ENCODE results near the gene DXO.
A peak's percentile ranks its signal among the peaks of the same experiment; 100 is the strongest.
"Not testable (repeated sequence)": the region's sequence is repeated elsewhere in the genome, so short reads cannot be mapped to it uniquely, and the experiment has no call there.

DXO gene

DNA sequence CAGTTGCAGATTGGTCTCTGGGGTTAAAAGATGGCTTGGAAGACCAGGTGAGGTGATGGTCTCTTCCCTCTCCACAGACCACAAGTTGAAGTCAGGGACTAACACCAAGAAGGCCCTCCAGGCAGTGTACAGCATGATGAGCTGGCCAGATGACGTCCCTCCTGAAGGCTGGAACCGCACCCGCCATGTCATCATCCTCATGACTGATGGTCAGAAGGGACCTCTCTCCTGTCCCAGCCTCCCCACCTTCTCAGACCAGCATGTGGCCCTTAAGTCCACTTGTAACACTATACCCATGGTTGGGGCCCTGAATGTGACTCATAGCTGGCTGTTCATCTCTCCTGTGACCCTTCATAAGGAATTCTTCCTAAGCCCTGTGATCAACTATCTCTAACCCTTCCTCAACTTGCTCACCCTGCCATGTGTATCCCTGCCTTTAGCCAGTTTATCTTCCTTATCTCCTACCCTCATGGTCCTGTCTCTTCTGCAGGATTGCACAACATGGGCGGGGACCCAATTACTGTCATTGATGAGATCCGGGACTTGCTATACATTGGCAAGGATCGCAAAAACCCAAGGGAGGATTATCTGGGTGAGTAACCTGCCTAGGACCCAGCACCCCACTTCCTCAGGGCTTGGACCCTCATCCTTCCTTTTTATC lies 23.1 kb downstream of the DXO start:
- DNase-seq (ENCODE audit: insufficient read length, low spot score), result peak; percentile 46
- no peak for TF ChIP-seq POLR2A (IDR thresholded peaks at IDR 0.05; ENCODE audit: low read depth, low read length)
- FAIRE-seq, result no peak

DNA sequence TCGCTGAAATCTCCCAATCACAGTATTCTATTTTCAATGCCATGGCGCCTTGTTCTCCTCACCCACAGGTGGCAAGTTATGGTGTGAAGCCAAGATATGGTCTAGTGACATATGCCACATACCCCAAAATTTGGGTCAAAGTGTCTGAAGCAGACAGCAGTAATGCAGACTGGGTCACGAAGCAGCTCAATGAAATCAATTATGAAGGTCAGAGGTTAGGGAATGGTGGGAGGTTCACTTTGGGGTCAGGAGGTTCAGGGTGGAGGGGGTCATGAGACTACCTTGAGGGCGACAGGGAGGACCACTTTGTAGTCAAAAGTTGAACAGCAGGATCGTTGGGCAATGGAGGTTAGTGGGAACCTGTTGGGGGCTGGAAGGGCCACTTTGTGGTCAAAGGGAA lies 23.6 kb downstream of the DXO start:
- no peak for TF ChIP-seq POLR2A (IDR thresholded peaks at IDR 0.05; ENCODE audit: low read depth, low read length)
- DNase-seq (ENCODE audit: insufficient read length, low spot score) (no peak), FAIRE-seq (no peak)

DNA sequence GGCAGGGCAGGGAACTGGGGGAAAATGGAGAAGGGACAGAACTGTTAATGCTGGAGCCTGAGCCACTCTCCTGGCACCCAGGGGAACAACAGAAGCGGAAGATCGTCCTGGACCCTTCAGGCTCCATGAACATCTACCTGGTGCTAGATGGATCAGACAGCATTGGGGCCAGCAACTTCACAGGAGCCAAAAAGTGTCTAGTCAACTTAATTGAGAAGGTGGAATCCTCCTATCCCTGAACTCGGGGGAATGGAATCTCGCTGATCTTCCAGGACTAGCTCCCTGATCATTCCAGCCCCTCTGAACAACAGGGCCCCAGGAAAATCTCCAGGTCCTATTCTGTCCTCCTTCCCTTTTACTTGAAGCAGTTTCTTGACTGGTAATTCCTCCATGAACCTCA lies 24.1 kb downstream of the DXO start:
- DNase-seq (ENCODE audit: insufficient read length, low spot score) (no peak), FAIRE-seq (no peak)
- no peak for TF ChIP-seq POLR2A (IDR thresholded peaks at IDR 0.05; ENCODE audit: low read depth, low read length)

DNA sequence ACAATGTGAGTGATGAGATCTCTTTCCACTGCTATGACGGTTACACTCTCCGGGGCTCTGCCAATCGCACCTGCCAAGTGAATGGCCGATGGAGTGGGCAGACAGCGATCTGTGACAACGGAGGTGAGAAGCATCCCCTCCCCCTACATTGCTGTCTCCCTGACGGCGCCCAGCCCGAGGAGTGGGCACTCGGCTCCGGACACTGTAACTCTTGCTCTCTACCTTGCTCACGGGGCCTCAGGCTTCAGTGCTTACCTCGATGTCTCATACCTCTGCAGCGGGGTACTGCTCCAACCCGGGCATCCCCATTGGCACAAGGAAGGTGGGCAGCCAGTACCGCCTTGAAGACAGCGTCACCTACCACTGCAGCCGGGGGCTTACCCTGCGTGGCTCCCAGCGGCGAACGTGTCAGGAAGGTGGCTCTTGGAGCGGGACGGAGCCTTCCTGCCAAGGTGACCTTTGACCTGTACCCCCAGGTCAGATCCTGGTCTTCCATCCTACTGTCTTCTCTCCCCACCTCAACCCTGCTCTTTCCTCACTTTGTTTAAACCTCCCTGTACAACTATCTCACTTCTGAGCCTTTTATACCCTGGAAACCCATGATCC lies 24.8 kb downstream of the DXO start:
- no peak for DNase-seq (ENCODE audit: insufficient read length, low spot score)
- FAIRE-seq, result no peak
- no peak for TF ChIP-seq POLR2A (IDR thresholded peaks at IDR 0.05; ENCODE audit: low read depth, low read length)

DNA sequence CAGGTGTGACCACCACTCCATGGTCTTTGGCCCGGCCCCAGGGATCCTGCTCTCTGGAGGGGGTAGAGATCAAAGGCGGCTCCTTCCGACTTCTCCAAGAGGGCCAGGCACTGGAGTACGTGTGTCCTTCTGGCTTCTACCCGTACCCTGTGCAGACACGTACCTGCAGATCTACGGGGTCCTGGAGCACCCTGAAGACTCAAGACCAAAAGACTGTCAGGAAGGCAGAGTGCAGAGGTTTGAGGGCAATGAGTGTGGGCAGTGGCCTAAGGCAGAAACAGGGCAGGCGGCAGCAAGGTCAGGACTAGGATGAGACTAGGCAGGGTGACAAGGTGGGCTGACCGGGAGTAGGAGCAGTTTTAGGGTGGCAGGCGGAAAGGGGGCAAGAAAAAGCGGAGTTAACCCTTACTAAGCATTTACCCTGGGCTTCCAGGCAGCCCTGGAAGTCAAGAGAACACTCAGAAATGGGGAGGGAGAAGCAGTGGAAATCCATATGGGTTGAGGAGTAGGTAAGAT lies 25.5 kb downstream of the DXO start:
- FAIRE-seq (no peak), DNase-seq (ENCODE audit: insufficient read length, low spot score) (no peak)
- TF ChIP-seq POLR2A (IDR thresholded peaks at IDR 0.05; ENCODE audit: low read depth, low read length), result no peak

DNA sequence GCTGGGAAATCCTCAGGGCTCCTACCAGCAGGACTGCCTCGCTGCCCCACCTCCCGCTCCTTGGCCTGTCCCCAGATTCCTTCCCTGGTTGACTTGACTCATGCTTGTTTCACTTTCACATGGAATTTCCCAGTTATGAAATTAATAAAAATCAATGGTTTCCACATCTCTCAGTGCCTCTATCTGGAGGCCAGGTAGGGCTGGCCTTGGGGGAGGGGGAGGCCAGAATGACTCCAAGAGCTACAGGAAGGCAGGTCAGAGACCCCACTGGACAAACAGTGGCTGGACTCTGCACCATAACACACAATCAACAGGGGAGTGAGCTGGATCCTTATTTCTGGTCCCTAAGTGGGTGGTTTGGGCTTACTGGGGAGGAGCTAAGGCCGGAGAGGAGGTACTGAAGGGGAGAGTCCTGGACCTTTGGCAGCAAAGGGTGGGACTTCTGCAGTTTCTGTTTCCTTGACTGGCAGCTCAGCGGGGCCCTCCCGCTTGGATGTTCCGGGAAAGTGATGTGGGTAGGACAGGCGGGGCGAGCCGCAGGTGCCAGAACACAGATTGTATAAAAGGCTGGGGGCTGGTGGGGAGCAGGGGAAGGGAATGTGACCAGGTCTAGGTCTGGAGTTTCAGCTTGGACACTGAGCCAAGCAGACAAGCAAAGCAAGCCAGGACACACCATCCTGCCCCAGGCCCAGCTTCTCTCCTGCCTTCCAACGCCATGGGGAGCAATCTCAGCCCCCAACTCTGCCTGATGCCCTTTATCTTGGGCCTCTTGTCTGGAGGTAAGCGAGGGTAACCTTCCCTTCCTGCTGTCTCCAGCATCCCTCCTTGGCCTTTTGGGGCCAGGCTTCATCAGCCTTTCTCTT lies 26.2 kb downstream of the DXO start, which contains the start of gene CFB:
CFB (plus strand) TSS at position 589 of the 863 bp plus-strand sequence; CDS start at position 716, 127 bp downstream.
- no peak for TF ChIP-seq POLR2A (IDR thresholded peaks at IDR 0.05; ENCODE audit: low read depth, low read length)
- DNase-seq (ENCODE audit: insufficient read length, low spot score), result peak; percentile 96
- FAIRE-seq, result peak; percentile 64

DNA sequence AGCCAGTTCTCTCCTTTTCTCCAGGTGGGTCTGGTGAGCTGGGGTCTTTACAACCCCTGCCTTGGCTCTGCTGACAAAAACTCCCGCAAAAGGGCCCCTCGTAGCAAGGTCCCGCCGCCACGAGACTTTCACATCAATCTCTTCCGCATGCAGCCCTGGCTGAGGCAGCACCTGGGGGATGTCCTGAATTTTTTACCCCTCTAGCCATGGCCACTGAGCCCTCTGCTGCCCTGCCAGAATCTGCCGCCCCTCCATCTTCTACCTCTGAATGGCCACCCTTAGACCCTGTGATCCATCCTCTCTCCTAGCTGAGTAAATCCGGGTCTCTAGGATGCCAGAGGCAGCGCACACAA lies 26.8 kb downstream of the DXO start:
- FAIRE-seq, result no peak
- DNase-seq (ENCODE audit: insufficient read length, low spot score), result no peak
- TF ChIP-seq POLR2A (IDR thresholded peaks at IDR 0.05; ENCODE audit: low read depth, low read length), result no peak

DNA sequence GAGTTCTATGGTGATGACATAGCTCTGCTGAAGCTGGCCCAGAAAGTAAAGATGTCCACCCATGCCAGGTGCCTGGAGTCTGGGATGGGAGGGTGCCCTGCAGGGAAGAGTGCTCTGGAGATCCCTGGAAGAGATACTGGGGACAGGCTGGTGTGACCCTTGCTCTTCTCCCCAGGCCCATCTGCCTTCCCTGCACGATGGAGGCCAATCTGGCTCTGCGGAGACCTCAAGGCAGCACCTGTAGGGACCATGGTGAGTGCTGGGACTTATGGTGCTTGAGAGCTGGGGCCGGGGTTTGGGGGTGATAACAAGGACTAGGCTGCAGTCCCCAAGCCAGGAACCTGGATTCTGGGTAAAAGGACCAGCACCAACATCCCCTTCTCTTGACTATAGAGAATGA lies 28.2 kb downstream of the DXO start:
- FAIRE-seq (no peak), DNase-seq (ENCODE audit: insufficient read length, low spot score) (no peak)
- no peak for TF ChIP-seq POLR2A (IDR thresholded peaks at IDR 0.05; ENCODE audit: low read depth, low read length)

DNA sequence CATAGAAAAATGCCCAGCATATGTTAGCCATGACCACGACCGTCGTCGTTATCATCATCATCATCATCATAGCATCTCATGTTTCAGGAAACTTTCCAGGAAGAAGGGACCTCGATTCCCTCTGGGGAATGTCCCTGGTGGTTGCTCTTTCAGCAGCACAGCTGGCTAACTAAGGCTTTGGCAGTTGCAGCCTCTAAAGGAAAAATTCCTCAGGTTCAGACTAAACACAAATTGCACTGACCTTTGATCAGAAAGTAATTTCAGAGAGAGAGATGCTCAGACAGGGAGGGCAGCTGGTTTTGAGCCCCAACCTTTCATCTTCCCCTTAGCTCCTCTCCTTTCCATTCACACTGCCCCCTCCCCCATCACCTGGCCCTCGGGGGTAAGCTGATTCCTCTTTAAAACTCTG lies 31.7 kb downstream of the DXO start:
- no peak for FAIRE-seq

DNA sequence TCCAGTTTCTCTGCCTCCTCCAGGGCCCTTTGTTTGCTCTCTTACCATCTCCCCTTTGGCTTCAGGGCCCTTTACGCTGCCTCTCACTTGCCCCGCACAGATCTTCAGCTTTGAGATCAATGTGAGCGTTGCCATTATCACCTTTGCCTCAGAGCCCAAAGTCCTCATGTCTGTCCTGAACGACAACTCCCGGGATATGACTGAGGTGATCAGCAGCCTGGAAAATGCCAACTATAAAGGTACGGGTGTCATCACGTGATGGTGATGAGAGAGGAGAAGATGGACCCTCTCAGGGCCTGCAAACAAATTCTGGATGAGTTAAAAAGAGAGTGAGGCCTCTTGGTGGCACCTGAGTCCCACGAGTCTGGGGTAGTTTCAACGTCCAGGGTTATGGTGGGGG lies 36.1 kb downstream of the DXO start:
- FAIRE-seq, result no peak
- DNase-seq (ENCODE audit: insufficient read length, low spot score), result no peak
- no peak for TF ChIP-seq POLR2A (IDR thresholded peaks at IDR 0.05; ENCODE audit: low read depth, low read length)

More for the DNA sequence above, 31.7 kb downstream of the DXO start:
- no peak for DNase-seq (ENCODE audit: insufficient read length, low spot score)
- TF ChIP-seq POLR2A (IDR thresholded peaks at IDR 0.05; ENCODE audit: low read depth, low read length), result no peak

DNA sequence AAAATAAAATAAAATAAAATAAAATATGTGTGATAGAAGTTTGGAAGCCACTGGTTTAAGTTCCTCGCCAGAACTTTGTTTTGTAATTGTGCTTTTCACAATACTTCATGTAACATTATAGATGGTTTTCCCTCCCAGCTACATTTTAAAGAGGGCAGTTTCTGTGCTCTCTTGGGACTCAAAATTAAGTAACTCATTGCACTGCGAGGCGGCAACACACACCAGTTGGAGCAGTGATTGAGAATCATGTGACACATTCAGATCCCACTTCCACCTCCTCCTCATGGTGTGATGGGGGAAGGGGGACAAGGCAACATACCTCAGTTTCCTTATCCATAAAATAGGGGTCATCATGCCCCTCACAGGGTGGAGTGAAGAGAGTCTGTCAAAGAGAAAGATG lies 36.9 kb downstream of the DXO start:
- TF ChIP-seq POLR2A (IDR thresholded peaks at IDR 0.05; ENCODE audit: low read depth, low read length), result no peak
- DNase-seq (ENCODE audit: insufficient read length, low spot score) (no peak), FAIRE-seq (no peak)

DNA sequence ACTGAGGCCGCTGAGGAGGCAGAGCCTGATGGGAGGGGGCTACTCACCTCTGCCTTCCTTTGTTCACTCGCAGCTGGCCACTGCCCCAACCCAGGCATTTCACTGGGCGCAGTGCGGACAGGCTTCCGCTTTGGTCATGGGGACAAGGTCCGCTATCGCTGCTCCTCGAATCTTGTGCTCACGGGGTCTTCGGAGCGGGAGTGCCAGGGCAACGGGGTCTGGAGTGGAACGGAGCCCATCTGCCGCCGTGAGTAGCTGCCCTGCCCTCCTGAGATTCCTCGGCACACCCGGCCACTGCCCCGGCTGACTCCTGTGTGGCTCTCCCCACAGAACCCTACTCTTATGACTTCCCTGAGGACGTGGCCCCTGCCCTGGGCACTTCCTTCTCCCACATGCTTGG lies 38.4 kb downstream of the DXO start:
- FAIRE-seq (no peak), DNase-seq (ENCODE audit: insufficient read length, low spot score) (no peak)
- no peak for TF ChIP-seq POLR2A (IDR thresholded peaks at IDR 0.05; ENCODE audit: low read depth, low read length)

DNA sequence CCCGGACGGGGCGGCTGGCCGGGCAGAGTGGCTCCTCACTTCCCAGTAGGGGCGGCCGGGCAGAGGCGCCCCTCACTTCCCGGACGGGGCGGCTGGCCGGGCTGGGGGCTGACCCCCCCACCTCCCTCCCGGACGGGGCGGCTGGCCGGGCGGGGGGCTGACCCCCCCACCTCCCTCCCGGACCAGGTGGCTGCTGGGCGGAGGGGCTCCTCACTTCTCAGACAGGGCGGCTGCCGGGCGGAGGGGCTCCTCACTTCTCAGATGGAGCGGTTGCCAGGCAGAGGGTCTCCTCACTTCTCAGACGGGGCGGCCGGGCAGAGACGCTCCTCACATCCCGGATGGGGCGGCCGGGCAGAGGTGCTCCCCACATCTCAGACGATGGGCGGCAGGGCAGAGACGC lies 39.8 kb downstream of the DXO start:
- DNase-seq (ENCODE audit: insufficient read length, low spot score); FAIRE-seq: not testable (repeated sequence)

DNA sequence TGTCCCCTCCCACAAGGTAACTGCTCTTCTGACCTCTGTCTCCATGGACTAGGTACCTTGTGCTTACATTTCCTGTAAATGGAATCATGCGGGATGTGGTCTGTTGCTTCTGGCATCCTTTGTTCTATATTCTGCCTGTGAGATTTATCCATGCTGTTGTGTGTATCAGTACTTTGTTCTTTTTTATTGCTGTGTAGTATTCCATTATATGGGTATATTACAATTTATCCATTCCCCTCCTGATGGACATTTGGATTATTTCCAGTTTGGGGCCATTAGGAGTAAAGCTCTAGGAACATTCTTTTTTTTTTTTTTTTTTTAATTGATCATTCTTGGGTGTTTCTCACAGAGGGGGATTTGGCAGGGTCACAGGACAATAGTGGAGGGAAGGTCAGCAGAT lies 41.0 kb downstream of the DXO start:
- FAIRE-seq, result no peak
- no peak for DNase-seq (ENCODE audit: insufficient read length, low spot score)
- TF ChIP-seq POLR2A (IDR thresholded peaks at IDR 0.05; ENCODE audit: low read depth, low read length), result no peak

DNA sequence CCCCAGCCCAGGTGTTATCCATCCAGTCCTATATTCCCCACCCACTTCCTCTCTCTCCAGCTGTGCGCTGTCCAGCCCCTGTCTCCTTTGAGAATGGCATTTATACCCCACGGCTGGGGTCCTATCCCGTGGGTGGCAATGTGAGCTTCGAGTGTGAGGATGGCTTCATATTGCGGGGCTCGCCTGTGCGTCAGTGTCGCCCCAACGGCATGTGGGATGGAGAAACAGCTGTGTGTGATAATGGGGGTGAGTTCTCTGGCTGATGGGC lies 43.3 kb downstream of the DXO start:
- TF ChIP-seq POLR2A (IDR thresholded peaks at IDR 0.05; ENCODE audit: low read depth, low read length), result no peak
- FAIRE-seq (no peak), DNase-seq (ENCODE audit: insufficient read length, low spot score) (no peak)

Measured in H54 (cell line).